Esophagus squamous epithelium (tissue), 5 donors: Measurements from ENCODE around the gene AAGAB. TPM values are rescaled to one million over a fixed set of nuclear protein-coding genes. Genes with fewer than 3 reads are reported as not detected.

ENCODE experiments used
- DNase-seq: peaks from one replicate; lab custom pipeline; 2025; lab: John Stamatoyannopoulos, UW
- H3K27ac ChIP-seq, 4 donors: fragments of 200-600 bp; sonication (generic); one replicate each; pipeline ENCODE4 v1.5.1; 2016 to 2019; ENCODE audit warnings: mild to moderate bottlenecking in 1 of 4
- H3K27me3 ChIP-seq, 4 donors: fragments of 200-600 bp; sonication (generic); 1 replicate in 3 of 4; 2 replicates in 1 of 4; pipeline versions ENCODE4 v1.5.1 to v1.6.0; 2017 to 2021; ENCODE audit warnings: antibody characterized with exemption in 1 of 4
- H3K36me3 ChIP-seq, 3 donors: fragments of 200-600 bp; sonication (generic); one replicate each; pipeline ENCODE4 v1.5.1; 2016 to 2019
- H3K4me1 ChIP-seq, 3 donors: fragments of 200-600 bp; sonication (generic); one replicate each; pipeline ENCODE4 v1.5.1; 2017 to 2019
- H3K4me3 ChIP-seq, 4 donors: fragments of 200-600 bp; sonication (generic); 1 replicate in 3 of 4; 2 replicates in 1 of 4; pipeline ENCODE4 v1.5.1; 2016 to 2019; ENCODE audit warnings: mild to moderate bottlenecking in 2 of 4, moderate library complexity in 1 of 4
- H3K9me3 ChIP-seq, 3 donors: fragments of 200-600 bp; sonication (generic); one replicate each; pipeline ENCODE4 v1.5.1; 2016 to 2019
- CTCF ChIP-seq, 6 experiments: fragments of 450-650 bp in 4 of 6; fragments of 200-600 bp in 2 of 6; sonication (generic) in 2 of 6; IDR thresholded peaks; one replicate each; pipeline ENCODE4 v1.5.1; 2016 to 2019; ENCODE audit warnings: antibody characterized with exemption in 6 of 6, mild to moderate bottlenecking in 4 of 6, moderate library complexity in 4 of 6
- POLR2A ChIP-seq, 4 donors: fragments of 450-650 bp; IDR thresholded peaks; one replicate each; pipeline ENCODE4 v1.6.1; 2017; ENCODE audit warnings: antibody characterized with exemption in 4 of 4, mild to moderate bottlenecking in 4 of 4, moderate library complexity in 3 of 4
- WGBS, 2 donors: methylation state at CpG; one replicate each; pipeline ENCODE4 v1.1.5; 2018; 5-methylcytosine and 5-hydroxymethylcytosine counted together
- intact Hi-C: fragments of 100-400 bp; cut with DNase I; formaldehyde crosslinking; loops from one replicate; pipeline ENCODE4 v1.15.0; 2022
- total RNA-seq, 4 donors: library from RNA; depleted of rRNA; stranded (reverse); fragments of >200 nt; gene quantifications; one replicate each; pipeline ENCODE4 v1.1.0, GENCODE V29; 2016
- donor health status: DM: yes; HTN: yes; CAD: no.

AAGAB gene
- total RNA-seq, 4 donors from 2014 or later = 16.7 to 35.6 (median 31.4) TPM

DNA sequence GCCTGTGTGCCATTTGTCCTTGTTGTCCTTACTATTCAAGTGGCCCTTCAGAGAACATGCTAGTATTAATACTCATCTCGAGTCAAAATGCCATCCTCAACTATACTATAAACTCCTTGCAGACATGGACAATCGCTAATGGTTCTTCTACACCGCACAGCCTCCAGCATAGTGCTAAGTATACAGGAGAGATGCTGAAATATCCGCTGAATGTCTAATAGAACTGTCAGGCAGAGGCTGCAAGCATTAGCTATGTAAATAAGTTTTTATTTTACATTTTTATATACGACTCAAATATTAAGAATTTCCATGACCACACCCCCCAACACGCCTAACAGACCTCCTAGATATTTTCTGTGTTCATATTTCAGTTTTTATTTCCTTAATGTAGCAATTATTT is 39.4 kb downstream of the AAGAB start:
- H3K36me3 ChIP-seq = peaks cover 0 to 11% (median 1%) of the 10 kb centered on the region in 3 donors
- no peak overlapping the region for H3K4me3 ChIP-seq
- intact Hi-C loops = no loop called here
- no peak for TF ChIP-seq POLR2A (IDR thresholded peaks at IDR 0.05)
- peaks cover 0 to 12% (median 0%) of the 10 kb centered on the region in 3 donors for H3K4me1 ChIP-seq
- H3K9me3 ChIP-seq = no peaks in the 10 kb centered on the region
- DNase-seq = no peak
- WGBS, 2 donors = 85 to 89% methylated on average over 6 of the region's 6 CpGs
- H3K27me3 ChIP-seq = no peaks in the 10 kb centered on the region
- no peak overlapping the region for H3K27ac ChIP-seq

- 94 to 96% methylated on average over 4 of the region's 4 CpGs for WGBS, 2 donors
- H3K27me3 ChIP-seq = no peaks in the 10 kb centered on the region
- no peaks in the 10 kb centered on the region for H3K9me3 ChIP-seq
- H3K4me1 ChIP-seq = peaks cover 0 to 12% (median 0%) of the 10 kb centered on the region in 3 donors
- H3K4me3 ChIP-seq = no peak overlapping the region
- no peak overlapping the region for H3K27ac ChIP-seq
- H3K36me3 ChIP-seq = peaks cover 0 to 20% (median 0%) of the 10 kb centered on the region in 3 donors
- TF ChIP-seq POLR2A (IDR thresholded peaks at IDR 0.05) (no peak), CTCF (IDR thresholded peaks at IDR 0.05) (no peak)
- intact Hi-C loops = no loop called here
- no peak for DNase-seq
These were observed 41.6 kb downstream of the AAGAB start for GRCh38 chr15:67212684-67213367.

DNA sequence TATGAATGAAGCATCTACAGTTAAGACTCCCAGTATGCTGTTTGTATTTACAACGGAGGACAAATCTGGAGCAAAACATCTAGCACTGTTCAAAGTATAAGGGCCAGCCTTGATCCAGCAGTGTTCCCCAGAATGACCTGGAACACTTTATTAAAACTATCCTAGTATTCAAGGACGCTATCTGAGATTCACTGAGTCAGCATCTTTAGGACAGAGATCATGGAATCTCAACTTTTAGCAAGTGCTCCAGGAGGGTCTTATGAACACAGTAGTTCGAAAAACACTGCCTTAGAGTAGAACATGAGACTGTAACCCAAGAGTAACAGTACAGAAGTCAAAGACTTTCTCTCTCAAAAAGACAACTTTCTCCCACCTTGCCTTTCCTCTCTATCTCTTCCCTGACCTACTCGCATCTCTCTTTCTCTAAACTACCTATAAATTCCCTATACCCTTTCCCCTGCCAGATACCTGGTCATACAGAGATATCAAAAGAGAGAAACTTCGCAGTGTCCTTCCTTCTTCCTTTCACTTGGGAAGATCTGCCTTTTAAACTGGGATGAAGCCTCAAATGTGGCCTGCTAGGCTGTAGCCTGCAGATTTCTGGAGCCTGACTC is 43.8 kb downstream of the AAGAB start:
- peaks cover 0 to 12% (median 0%) of the 10 kb centered on the region in 3 donors for H3K4me1 ChIP-seq
- H3K4me3 ChIP-seq = no peak overlapping the region
- WGBS, 2 donors = 89 to 95% methylated on average over 5 of the region's 5 CpGs
- no peak for DNase-seq
- no peak overlapping the region for H3K27ac ChIP-seq
- intact Hi-C loops = no loop called here
- no peaks in the 10 kb centered on the region for H3K27me3 ChIP-seq
- H3K9me3 ChIP-seq = no peaks in the 10 kb centered on the region
- TF ChIP-seq POLR2A (IDR thresholded peaks at IDR 0.05) = no peak
- TF ChIP-seq CTCF (IDR thresholded peaks at IDR 0.05) = no peak
- peaks cover 0 to 39% (median 0%) of the 10 kb centered on the region in 3 donors for H3K36me3 ChIP-seq

GRCh38 chr15:67208396-67208795 is 46.1 kb downstream of the AAGAB start:
- 83 to 88% methylated on average over 2 of the region's 2 CpGs for WGBS, 2 donors

DNA sequence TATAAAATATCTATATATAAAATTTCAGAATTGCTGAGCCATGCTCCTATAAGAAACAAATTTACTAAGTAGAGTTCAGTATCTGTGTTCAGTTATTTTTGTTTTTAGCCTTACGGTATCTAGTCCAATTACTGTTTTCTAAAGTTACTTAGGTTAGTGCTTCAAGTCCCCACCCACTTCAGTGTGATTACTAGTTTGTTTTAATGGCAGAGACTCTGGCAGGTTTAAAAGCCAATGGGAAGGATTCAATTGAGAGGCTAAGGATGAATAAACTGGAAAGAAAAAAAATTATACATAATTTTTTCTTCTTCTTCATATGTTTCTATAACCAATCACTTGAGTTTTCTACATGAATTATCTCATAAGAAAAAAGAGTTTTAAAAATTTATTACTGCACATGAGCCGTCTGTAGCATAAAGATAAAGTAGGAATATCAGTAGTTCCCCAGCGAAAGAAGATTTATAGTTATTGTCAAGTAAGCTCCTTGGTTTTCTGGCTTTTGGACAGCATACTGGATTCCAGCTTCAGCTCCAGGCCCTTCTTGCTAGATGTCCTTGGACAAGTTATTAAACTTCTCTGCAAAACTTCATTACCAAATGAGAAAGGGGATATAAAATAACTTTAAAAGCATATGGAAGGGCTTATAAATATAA is 46.8 kb downstream of the AAGAB start:
- Histone ChIP-seq H3K27ac (no peak overlapping the region), H3K4me1 (no peaks in the 10 kb centered on the region), H3K27me3 (no peaks in the 10 kb centered on the region), H3K9me3 (no peaks in the 10 kb centered on the region), H3K36me3 (peaks cover 0 to 67% (median 4%) of the 10 kb centered on the region in 3 donors), H3K4me3 (no peak overlapping the region)
- no peak for DNase-seq
- intact Hi-C loops = no loop called here
- whole genome bisulfite sequencing, 2 donors = 91 to 94% methylated on average over 3 of the region's 3 CpGs
- TF ChIP-seq CTCF (IDR thresholded peaks at IDR 0.05) (no peak), POLR2A (IDR thresholded peaks at IDR 0.05) (no peak)

More at GRCh38 chr15:67208396-67208795, 46.1 kb downstream of the AAGAB start:
- Histone ChIP-seq H3K36me3 (peaks cover 0 to 60% (median 0%) of the 10 kb centered on the region in 3 donors), H3K4me1 (no peaks in the 10 kb centered on the region), H3K27me3 (no peaks in the 10 kb centered on the region), H3K9me3 (no peaks in the 10 kb centered on the region), H3K4me3 (no peak overlapping the region), H3K27ac (no peak overlapping the region)
- DNase-seq = no peak
- intact Hi-C loops = no loop called here
- TF ChIP-seq CTCF (IDR thresholded peaks at IDR 0.05) = no peak
- TF ChIP-seq POLR2A (IDR thresholded peaks at IDR 0.05) = no peak
